Measurements from ENCODE around the gene RRP1.

The RRP1 gene

GRCh38 chr21:43808832-43809251 lies 19.5 kb downstream of the RRP1 start:
- H3K4me3 ChIP-seq (ENCODE audit: low read depth, low read length), result no peak overlapping the region
- no peak for DNase-seq (ENCODE audit: low read depth)
- no peak for TF ChIP-seq CTCF (IDR thresholded peaks at IDR 0.05; ENCODE audit: insufficient read depth, low read depth, low read length, missing control alignments)

DNA sequence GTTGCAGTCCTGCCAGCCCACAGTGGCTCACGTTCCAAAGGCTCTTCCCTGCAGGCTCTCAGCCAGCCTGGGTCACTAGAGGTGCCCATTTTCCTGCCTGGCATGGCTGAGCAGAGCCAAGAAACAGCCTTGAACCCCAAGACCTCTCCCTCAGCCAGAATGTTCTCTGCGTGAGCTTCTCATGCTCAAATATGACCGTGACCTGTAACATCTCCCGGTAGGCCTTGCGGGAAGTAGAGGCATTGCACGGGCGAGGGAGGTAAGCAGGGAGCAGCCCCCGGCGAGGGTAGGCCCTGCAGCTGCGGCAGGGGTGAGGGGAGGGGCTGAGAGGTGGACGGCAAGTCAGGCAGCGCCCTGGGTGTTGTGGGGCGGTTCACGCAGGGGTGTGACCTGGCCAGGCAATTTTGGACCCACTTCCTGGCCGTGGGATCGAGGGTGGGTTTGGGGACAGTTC lies 20.0 kb downstream of the RRP1 start:
- H3K4me3 ChIP-seq (ENCODE audit: low read depth, low read length), result no peak overlapping the region
- no peak for DNase-seq (ENCODE audit: low read depth)
- no peak for TF ChIP-seq CTCF (IDR thresholded peaks at IDR 0.05; ENCODE audit: insufficient read depth, low read depth, low read length, missing control alignments)

GRCh38 chr21:43809853-43810504 lies 20.6 kb downstream of the RRP1 start:
- no peak overlapping the region; the same call in 1 of the 2 replicates for H3K4me3 ChIP-seq (ENCODE audit: low read depth, low read length)
- no peak for DNase-seq (ENCODE audit: low read depth)
- no peak for TF ChIP-seq CTCF (IDR thresholded peaks at IDR 0.05; ENCODE audit: insufficient read depth, low read depth, low read length, missing control alignments)

GRCh38 chr21:43810505-43811261 lies 21.3 kb downstream of the RRP1 start:
- TF ChIP-seq CTCF (IDR thresholded peaks at IDR 0.05; ENCODE audit: insufficient read depth, low read depth, low read length, missing control alignments), result peak; percentile 97
- DNase-seq (ENCODE audit: low read depth), result peak; percentile 92
- peak overlapping the region; percentile 6; the same call in 1 of the 2 replicates for H3K4me3 ChIP-seq (ENCODE audit: low read depth, low read length)

- peak overlapping the region; percentile 6; the same call in 1 of the 2 replicates for H3K4me3 ChIP-seq (ENCODE audit: low read depth, low read length)
- no peak for TF ChIP-seq CTCF (IDR thresholded peaks at IDR 0.05; ENCODE audit: insufficient read depth, low read depth, low read length, missing control alignments)
- DNase-seq (ENCODE audit: low read depth), result no peak
Observed at GRCh38 chr21:43811262-43812105, 22.1 kb downstream of the RRP1 start.

- DNase-seq (ENCODE audit: low read depth), result no peak
- TF ChIP-seq CTCF (IDR thresholded peaks at IDR 0.05; ENCODE audit: insufficient read depth, low read depth, low read length, missing control alignments), result no peak
- H3K4me3 ChIP-seq (ENCODE audit: low read depth, low read length), result no peak overlapping the region
Observed at GRCh38 chr21:43812139-43812821, 22.9 kb downstream of the RRP1 start.

All from GM12865 (cell line).